ENCODE measurements around the gene PPP2R3B. TPM values are rescaled to one million over a fixed set of nuclear protein-coding genes. Genes with fewer than 3 reads are reported as not detected.
A peak's percentile ranks its signal among the peaks of the same experiment; 100 is the strongest.

PPP2R3B gene
- total and polyA plus RNA-seq, 2 experiments from 2014 or later, result 22.4 to 24.3 TPM

- no peak for DNase-seq (ENCODE audit: low spot score)
- TF ChIP-seq EZH2 (IDR thresholded peaks at IDR 0.05; ENCODE audit: borderline replicate concordance), result no peak
- TF ChIP-seq CTCF (IDR thresholded peaks at IDR 0.05; ENCODE audit: poor library complexity), result no peak
- no peak for TF ChIP-seq EZH2phosphoT487 (IDR thresholded peaks at IDR 0.05; ENCODE audit: low read depth, severe bottlenecking, unreplicated experiment)
- H3K79me2 ChIP-seq, result no peaks in the 10 kb centered on the region
- no peaks in the 10 kb centered on the region for H3K9me3 ChIP-seq (ENCODE audit: low read depth)
- H3K4me2 ChIP-seq, result no peak overlapping the region
- H3K9me2 ChIP-seq (replicated peaks; ENCODE audit: insufficient read depth), result no peaks in the 10 kb centered on the region
- no peak overlapping the region for H3K4me3 ChIP-seq
- WGBS (ENCODE audit: low lambda C conversion rate, missing lambda C conversion rate), result 91% methylated on average over 24 of the region's 24 CpGs
- H2AFZ ChIP-seq, result no peak overlapping the region
- peaks cover 10% of the 10 kb centered on the region for H3K27me3 ChIP-seq
- no peak overlapping the region for H3K27ac ChIP-seq
- H3K36me3 ChIP-seq (replicated peaks; ENCODE audit: insufficient read depth, low read depth), result no peaks in the 10 kb centered on the region
- H3K4me1 ChIP-seq (ENCODE audit: insufficient read depth), result peaks cover 3% of the 10 kb centered on the region
- no peaks in the 10 kb centered on the region for H4K20me1 ChIP-seq (ENCODE audit: insufficient read depth, poor library complexity, severe bottlenecking)
Observed at GRCh38 chrX:429266-429825, 42.6 kb upstream of the PPP2R3B start.

- peak overlapping the region; percentile 83 for H2AFZ ChIP-seq
- TF ChIP-seq EZH2phosphoT487 (IDR thresholded peaks at IDR 0.05; ENCODE audit: low read depth, severe bottlenecking, unreplicated experiment) (no peak), EZH2 (IDR thresholded peaks at IDR 0.05; ENCODE audit: borderline replicate concordance) (no peak), CTCF (IDR thresholded peaks at IDR 0.05; ENCODE audit: poor library complexity) (peak; percentile 61)
- no peaks in the 10 kb centered on the region for H3K36me3 ChIP-seq (replicated peaks; ENCODE audit: insufficient read depth, low read depth)
- no peaks in the 10 kb centered on the region for H3K9me2 ChIP-seq (replicated peaks; ENCODE audit: insufficient read depth)
- no peak overlapping the region for H3K27ac ChIP-seq
- H3K4me3 ChIP-seq, result peak overlapping the region; percentile 29
- 27% methylated on average over 54 of the region's 56 CpGs for WGBS (ENCODE audit: low lambda C conversion rate, missing lambda C conversion rate)
- H3K79me2 ChIP-seq, result no peaks in the 10 kb centered on the region
- H3K4me1 ChIP-seq (ENCODE audit: insufficient read depth), result peaks cover 3% of the 10 kb centered on the region
- H3K27me3 ChIP-seq, result peaks cover 10% of the 10 kb centered on the region
- peak; percentile 67 for DNase-seq (ENCODE audit: low spot score)
- H3K9me3 ChIP-seq (ENCODE audit: low read depth), result no peaks in the 10 kb centered on the region
- no peaks in the 10 kb centered on the region for H4K20me1 ChIP-seq (ENCODE audit: insufficient read depth, poor library complexity, severe bottlenecking)
- H3K4me2 ChIP-seq, result peak overlapping the region; percentile 92
Observed at GRCh38 chrX:427812-428725, 41.4 kb upstream of the PPP2R3B start.

- Histone ChIP-seq H3K27me3 (peaks cover 10% of the 10 kb centered on the region), H3K79me2 (no peaks in the 10 kb centered on the region), H3K4me3 (no peak overlapping the region), H3K27ac (no peak overlapping the region), H2AFZ (no peak overlapping the region), H3K36me3 (replicated peaks; ENCODE audit: insufficient read depth, low read depth) (no peaks in the 10 kb centered on the region), H3K4me1 (ENCODE audit: insufficient read depth) (peaks cover 3% of the 10 kb centered on the region), H3K9me3 (ENCODE audit: low read depth) (no peaks in the 10 kb centered on the region), H3K4me2 (no peak overlapping the region), H3K9me2 (replicated peaks; ENCODE audit: insufficient read depth) (no peaks in the 10 kb centered on the region), H4K20me1 (ENCODE audit: insufficient read depth, poor library complexity, severe bottlenecking) (no peaks in the 10 kb centered on the region)
- 76% methylated on average over 14 of the region's 14 CpGs for WGBS (ENCODE audit: low lambda C conversion rate, missing lambda C conversion rate)
- DNase-seq (ENCODE audit: low spot score), result no peak
- TF ChIP-seq EZH2phosphoT487 (IDR thresholded peaks at IDR 0.05; ENCODE audit: low read depth, severe bottlenecking, unreplicated experiment) (no peak), CTCF (IDR thresholded peaks at IDR 0.05; ENCODE audit: poor library complexity) (no peak), EZH2 (IDR thresholded peaks at IDR 0.05; ENCODE audit: borderline replicate concordance) (no peak)
Observed at GRCh38 chrX:426881-427280, 40.2 kb upstream of the PPP2R3B start.
